Neural progenitor cell (in vitro differentiated cells): Measurements from ENCODE around the gene TBC1D9B. TPM values are rescaled to one million over a fixed set of nuclear protein-coding genes. Genes with fewer than 3 reads are reported as not detected.

ENCODE experiments used
- DNase-seq: peaks from one replicate; pipeline ENCODE4 v3.0.0-alpha.2; 2016; ENCODE audit warnings: low spot score
- H2AFZ ChIP-seq: fragments of 200-600 bp; sonication (generic); replicated peaks from 2 replicates; pipeline ENCODE4 v1.6.1; 2016; ENCODE audit warnings: antibody characterized with exemption
- H3F3A ChIP-seq: fragments of 200-600 bp; sonication (generic); 2 replicates; pipeline ENCODE4 v1.6.1; 2016; ENCODE audit warnings: antibody characterized with exemption, low read depth
- H3K27ac ChIP-seq: fragments of 200-600 bp; sonication (generic); 2 replicates; pipeline ENCODE4 v1.5.1; 2016; ENCODE audit warnings: mild to moderate bottlenecking
- H3K27me3 ChIP-seq: fragments of 200-600 bp; sonication (generic); 2 replicates; pipeline ENCODE4 v1.6.1; 2016; ENCODE audit warnings: mild to moderate bottlenecking, moderate library complexity
- H3K36me3 ChIP-seq: fragments of 200-600 bp; sonication (generic); 2 replicates; pipeline ENCODE4 v1.5.1; 2016
- H3K4me1 ChIP-seq: fragments of 200-600 bp; sonication (generic); 2 replicates; pipeline ENCODE4 v1.6.1; 2016; ENCODE audit warnings: mixed run types
- H3K4me2 ChIP-seq: fragments of 200-600 bp; sonication (generic); 2 replicates; pipeline ENCODE4 v1.6.1; 2016
- H3K4me3 ChIP-seq: fragments of 200-600 bp; sonication (generic); 2 replicates; pipeline ENCODE4 v1.5.1; 2016
- H3K79me2 ChIP-seq: fragments of 200-600 bp; sonication (generic); 2 replicates; pipeline ENCODE4 v1.6.1; 2016; ENCODE audit warnings: low read depth
- H3K9ac ChIP-seq: fragments of 200-600 bp; sonication (generic); 2 replicates; pipeline ENCODE4 v1.6.1; 2016
- H3K9me3 ChIP-seq: fragments of 200-600 bp; sonication (generic); 2 replicates; pipeline ENCODE4 v1.5.1; 2016; ENCODE audit warnings: low read depth
- H4K20me1 ChIP-seq: fragments of 200-600 bp; sonication (generic); 2 replicates; pipeline ENCODE4 v1.6.1; 2016; ENCODE audit warnings: low read depth
- H3K27ac Mint-ChIP-seq: 3 replicates; pipeline ENCODE4 v1.8.0; 2021; ENCODE audit warnings: mixed read lengths
- H3K27me3 Mint-ChIP-seq: 2 replicates; pipeline ENCODE4 v1.8.0; 2022; ENCODE audit warnings: low read depth, mild to moderate bottlenecking, inconsistent platforms, moderate library complexity, mixed read lengths; ENCODE audit not compliant: insufficient read depth
- H3K36me3 Mint-ChIP-seq: 3 replicates; pipeline ENCODE4 v1.8.0; 2021; ENCODE audit warnings: mixed read lengths
- H3K4me1 Mint-ChIP-seq: 3 replicates; pipeline ENCODE4 v1.8.0; 2021; ENCODE audit warnings: mixed read lengths
- H3K4me3 Mint-ChIP-seq: 3 replicates; pipeline ENCODE4 v1.8.0; 2021; ENCODE audit warnings: mild to moderate bottlenecking, moderate library complexity, mixed read lengths
- H3K9me3 Mint-ChIP-seq: 3 replicates; pipeline ENCODE4 v1.8.0; 2020; ENCODE audit warnings: mixed read lengths
- EZH2 ChIP-seq: fragments of 200-600 bp; sonication (generic); IDR thresholded peaks from 2 replicates; pipeline ENCODE4 v1.6.1; 2017; ENCODE audit warnings: antibody characterized with exemption, mild to moderate bottlenecking, moderate library complexity
- EZH2phosphoT487 ChIP-seq: fragments of 200-600 bp; sonication (generic); IDR thresholded peaks from 2 replicates; pipeline ENCODE4 v1.6.1; 2017; ENCODE audit warnings: antibody characterized with exemption
- total RNA-seq: library from RNA; depleted of rRNA; stranded (reverse); fragments of >200 nt; gene quantifications from 2 replicates; pipeline ENCODE4 v1.2.3, GENCODE V29; 2015; ENCODE audit warnings: low replicate concordance
- TF ChIP-seq, protein P1 (sequence below): fragments of 200-600 bp; sonication (generic); IDR thresholded peaks from 2 replicates; pipeline ENCODE4 v1.5.1; 2017; ENCODE audit warnings: antibody characterized with exemption, mild to moderate bottlenecking

TBC1D9B gene
- total RNA-seq, 1 donor from 2014 or later, result 26.7 TPM

DNA sequence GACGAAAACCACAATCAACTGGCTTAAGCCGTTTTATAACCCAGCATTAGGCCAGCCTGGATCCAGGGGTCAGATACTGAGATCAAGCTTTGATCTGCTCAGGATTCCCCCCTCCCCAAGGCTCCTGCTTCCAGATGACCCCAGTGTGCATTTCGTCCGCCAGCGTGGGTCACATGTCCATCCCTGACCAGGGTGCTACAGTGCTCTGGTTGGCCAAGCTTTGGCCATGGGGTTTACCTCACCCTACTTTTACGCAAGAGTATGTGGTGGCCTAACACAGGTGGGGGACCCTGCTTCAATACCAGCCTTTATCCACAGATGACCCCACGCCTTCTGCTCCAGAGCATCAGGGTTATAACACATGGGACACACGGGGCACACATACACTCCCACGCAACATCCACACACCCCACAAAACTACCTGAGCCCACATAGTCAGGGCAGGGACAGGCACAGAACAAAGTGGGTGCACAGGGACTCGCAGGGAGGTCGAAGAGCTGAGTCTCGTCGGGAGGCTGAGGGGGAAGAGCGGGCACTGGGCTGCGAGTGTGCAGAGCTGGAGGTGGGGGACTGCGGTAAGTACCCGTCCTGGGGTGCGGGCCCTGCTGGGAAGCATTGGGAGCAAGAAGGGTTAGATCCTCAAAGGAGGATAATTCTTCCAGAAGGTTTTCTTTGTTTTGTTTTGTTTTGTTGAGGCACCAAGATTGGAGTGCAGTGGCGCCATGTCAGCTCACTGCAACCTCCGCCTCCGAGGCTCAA, 92.0 kb downstream of the TBC1D9B start:
- H3K9me3 ChIP-seq, result no peaks in the 10 kb centered on the region
- H3K36me3 ChIP-seq, result no peaks in the 10 kb centered on the region
- H3F3A ChIP-seq, result peaks cover 25% of the 10 kb centered on the region
- H3K4me1 Mint-ChIP-seq, result peaks cover 19% of the 10 kb centered on the region
- H3K4me3 Mint-ChIP-seq, result peak overlapping the region; percentile 11
- no peak overlapping the region for H3K4me3 ChIP-seq
- H3K27ac ChIP-seq, result no peak overlapping the region
- H2AFZ ChIP-seq, result no peak overlapping the region
- peaks cover 15% of the 10 kb centered on the region for H3K4me1 ChIP-seq
- peaks cover 13% of the 10 kb centered on the region for H3K27me3 Mint-ChIP-seq
- H3K9ac ChIP-seq, result no peak overlapping the region
- H3K27ac Mint-ChIP-seq, result no peak overlapping the region
- H3K79me2 ChIP-seq, result no peaks in the 10 kb centered on the region
- H4K20me1 ChIP-seq, result peaks cover 11% of the 10 kb centered on the region
- TF ChIP-seq, protein P1, sequence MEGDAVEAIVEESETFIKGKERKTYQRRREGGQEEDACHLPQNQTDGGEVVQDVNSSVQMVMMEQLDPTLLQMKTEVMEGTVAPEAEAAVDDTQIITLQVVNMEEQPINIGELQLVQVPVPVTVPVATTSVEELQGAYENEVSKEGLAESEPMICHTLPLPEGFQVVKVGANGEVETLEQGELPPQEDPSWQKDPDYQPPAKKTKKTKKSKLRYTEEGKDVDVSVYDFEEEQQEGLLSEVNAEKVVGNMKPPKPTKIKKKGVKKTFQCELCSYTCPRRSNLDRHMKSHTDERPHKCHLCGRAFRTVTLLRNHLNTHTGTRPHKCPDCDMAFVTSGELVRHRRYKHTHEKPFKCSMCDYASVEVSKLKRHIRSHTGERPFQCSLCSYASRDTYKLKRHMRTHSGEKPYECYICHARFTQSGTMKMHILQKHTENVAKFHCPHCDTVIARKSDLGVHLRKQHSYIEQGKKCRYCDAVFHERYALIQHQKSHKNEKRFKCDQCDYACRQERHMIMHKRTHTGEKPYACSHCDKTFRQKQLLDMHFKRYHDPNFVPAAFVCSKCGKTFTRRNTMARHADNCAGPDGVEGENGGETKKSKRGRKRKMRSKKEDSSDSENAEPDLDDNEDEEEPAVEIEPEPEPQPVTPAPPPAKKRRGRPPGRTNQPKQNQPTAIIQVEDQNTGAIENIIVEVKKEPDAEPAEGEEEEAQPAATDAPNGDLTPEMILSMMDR, result no peak
- TF ChIP-seq EZH2phosphoT487 (no peak), EZH2 (no peak)
- DNase-seq, result no peak
- H3K9me3 Mint-ChIP-seq, result peaks cover 4% of the 10 kb centered on the region
- peaks cover 34% of the 10 kb centered on the region for H3K27me3 ChIP-seq
- H3K36me3 Mint-ChIP-seq, result peaks cover 24% of the 10 kb centered on the region
- H3K4me2 ChIP-seq, result no peak overlapping the region

DNA sequence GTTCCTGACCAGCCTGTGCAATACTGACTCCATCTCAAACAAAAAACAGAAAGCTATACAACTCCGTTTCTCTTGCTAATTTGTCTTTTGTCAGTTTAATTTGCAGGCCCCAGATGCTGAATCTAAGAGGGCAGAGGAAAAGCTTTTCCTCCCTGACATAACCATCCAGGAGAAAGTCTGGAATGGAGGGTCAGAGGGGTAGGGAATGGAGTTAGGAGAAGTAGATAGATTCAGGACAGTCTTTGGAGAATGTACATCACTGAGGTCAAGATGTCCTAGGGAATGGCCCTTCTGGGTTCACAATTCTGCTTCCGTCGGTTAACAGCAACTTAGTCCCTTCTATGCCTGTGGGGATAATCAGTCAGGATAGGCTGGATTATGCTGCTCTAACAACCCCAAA, 93.6 kb downstream of the TBC1D9B start:
- Histone ChIP-seq H3K27me3 (peaks cover 34% of the 10 kb centered on the region), H3K4me1 (peaks cover 8% of the 10 kb centered on the region), H4K20me1 (peaks cover 11% of the 10 kb centered on the region), H3K27ac (no peak overlapping the region), H3K36me3 (no peaks in the 10 kb centered on the region), H3K4me2 (no peak overlapping the region), H3K9me3 (no peaks in the 10 kb centered on the region), H3K79me2 (no peaks in the 10 kb centered on the region), H2AFZ (no peak overlapping the region), H3F3A (peaks cover 13% of the 10 kb centered on the region), H3K4me3 (no peak overlapping the region), H3K9ac (no peak overlapping the region)
- Mint-ChIP-seq H3K36me3 (peaks cover 24% of the 10 kb centered on the region), H3K27me3 (peaks cover 15% of the 10 kb centered on the region), H3K27ac (no peak overlapping the region), H3K4me3 (no peak overlapping the region), H3K9me3 (peaks cover 4% of the 10 kb centered on the region), H3K4me1 (peaks cover 11% of the 10 kb centered on the region)
- no peak for DNase-seq
- TF ChIP-seq EZH2phosphoT487 (no peak), EZH2 (no peak)
- TF ChIP-seq, protein P1, result no peak

DNA sequence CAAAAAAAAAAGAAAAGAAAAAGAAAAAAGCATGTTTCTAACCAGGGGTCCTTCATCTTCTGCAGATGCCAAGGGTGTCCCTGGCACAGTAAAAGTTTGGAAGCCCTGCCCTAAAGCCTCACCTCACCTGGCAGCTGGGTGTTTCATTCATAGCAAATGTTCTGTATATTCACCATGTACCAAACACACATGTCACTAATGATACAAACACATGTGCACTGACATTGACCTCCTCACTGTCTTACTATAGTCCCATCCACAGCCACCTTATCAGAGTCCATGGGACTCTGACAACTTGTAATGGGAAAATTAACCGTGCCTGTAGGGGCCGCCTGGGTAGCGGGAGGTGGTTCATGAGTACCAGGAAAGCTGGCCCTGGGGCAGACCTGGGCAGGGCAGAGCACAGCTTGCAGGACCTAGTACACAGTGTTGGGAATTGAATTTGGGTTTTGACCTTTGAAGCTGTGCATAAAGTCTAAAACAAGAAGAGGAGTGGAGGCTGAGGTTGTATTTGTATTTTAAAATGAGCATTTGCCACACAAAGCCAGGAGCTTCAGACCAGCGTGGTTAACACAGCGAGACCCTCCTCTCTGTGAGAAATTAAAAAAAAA, 94.6 kb downstream of the TBC1D9B start:
- peaks cover 14% of the 10 kb centered on the region for H3F3A ChIP-seq
- H3K79me2 ChIP-seq, result peaks cover 5% of the 10 kb centered on the region
- Mint-ChIP-seq H3K4me1 (peaks cover 3% of the 10 kb centered on the region), H3K27me3 (peaks cover 13% of the 10 kb centered on the region), H3K4me3 (no peak overlapping the region), H3K9me3 (peaks cover 4% of the 10 kb centered on the region), H3K27ac (no peak overlapping the region), H3K36me3 (peaks cover 24% of the 10 kb centered on the region)
- DNase-seq, result no peak
- no peaks in the 10 kb centered on the region for H3K9me3 ChIP-seq
- H3K4me2 ChIP-seq, result no peak overlapping the region
- H2AFZ ChIP-seq, result no peak overlapping the region
- no peaks in the 10 kb centered on the region for H3K36me3 ChIP-seq
- H3K9ac ChIP-seq, result no peak overlapping the region
- H3K27me3 ChIP-seq, result peaks cover 26% of the 10 kb centered on the region
- H4K20me1 ChIP-seq, result peaks cover 10% of the 10 kb centered on the region
- TF ChIP-seq EZH2, result no peak
- TF ChIP-seq, protein P1, result no peak
- TF ChIP-seq EZH2phosphoT487, result no peak
- H3K4me3 ChIP-seq, result no peak overlapping the region
- H3K4me1 ChIP-seq, result no peaks in the 10 kb centered on the region
- no peak overlapping the region for H3K27ac ChIP-seq
